Endodermal cell (in vitro differentiated cells): ENCODE data around the gene GCKR. TPM values are rescaled to one million over a fixed set of nuclear protein-coding genes. Genes with fewer than 3 reads are reported as not detected.

Source experiments
- DNase-seq: peaks from one replicate; pipeline ENCODE4 v3.0.0-alpha.2; 2017
- H3K27ac ChIP-seq: 2 replicates; pipeline ENCODE4 v1.5.1; 2013; ENCODE audit warnings: mild to moderate bottlenecking, low read depth, low read length, moderate library complexity
- H3K27me3 ChIP-seq: 2 replicates; pipeline ENCODE4 v1.6.1; 2013; ENCODE audit warnings: mild to moderate bottlenecking, low read length, moderate library complexity; ENCODE audit not compliant: insufficient read depth, control insufficient read depth, poor library complexity, severe bottlenecking
- H3K36me3 ChIP-seq: 2 replicates; pipeline ENCODE4 v1.7.0; 2013; ENCODE audit warnings: mild to moderate bottlenecking, low read length, moderate library complexity; ENCODE audit not compliant: control insufficient read depth, insufficient read depth
- H3K4me1 ChIP-seq: one replicate; pipeline ENCODE4 v1.7.0; 2013; ENCODE audit warnings: low read length; ENCODE audit not compliant: control insufficient read depth, insufficient read depth
- H3K4me3 ChIP-seq: 2 replicates; pipeline ENCODE4 v1.5.1; 2013; ENCODE audit warnings: mild to moderate bottlenecking, low read length, moderate library complexity
- H3K9ac ChIP-seq: 2 replicates; pipeline ENCODE4 v1.6.1; 2013; ENCODE audit warnings: mild to moderate bottlenecking, low read length, moderate library complexity; ENCODE audit not compliant: poor library complexity, severe bottlenecking; ENCODE audit errors: extremely low read depth
- H3K9me3 ChIP-seq: 2 replicates; pipeline ENCODE4 v1.6.1; 2013; ENCODE audit warnings: mild to moderate bottlenecking, low read length, moderate library complexity; ENCODE audit not compliant: control insufficient read depth
- H3K27ac Mint-ChIP-seq: 2 replicates; pipeline ENCODE4 v1.8.0; 2020; ENCODE audit warnings: mixed read lengths
- H3K27me3 Mint-ChIP-seq: 2 replicates; pipeline ENCODE4 v1.8.0; 2021; ENCODE audit warnings: mild to moderate bottlenecking, mixed read lengths; ENCODE audit not compliant: insufficient read depth
- H3K36me3 Mint-ChIP-seq: 2 replicates; pipeline ENCODE4 v1.8.0; 2020; ENCODE audit warnings: low read depth, mixed read lengths
- H3K4me1 Mint-ChIP-seq: 2 replicates; pipeline ENCODE4 v1.8.0; 2020; ENCODE audit warnings: mixed read lengths
- H3K4me3 Mint-ChIP-seq: 2 replicates; pipeline ENCODE4 v1.8.0; 2020; ENCODE audit warnings: mild to moderate bottlenecking, moderate library complexity, mixed read lengths
- H3K9me3 Mint-ChIP-seq: 2 replicates; pipeline ENCODE4 v1.8.0; 2020; ENCODE audit warnings: mild to moderate bottlenecking, mixed read lengths
- WGBS, 2 experiments: methylation state at CpG; one replicate each; pipeline versions ENCODE4 v1.1.5 to v1.1.7; 2013; ENCODE audit warnings: missing lambda C conversion rate in 2 of 2, mixed read lengths in 1 of 2; ENCODE audit not compliant: insufficient coverage in 1 of 2, insufficient read length in 1 of 2; 5-methylcytosine and 5-hydroxymethylcytosine counted together
- total RNA-seq, 2 donors: library from RNA; stranded (reverse); fragmentation: NEBNext Ultra II Directional in 1 of 2; extraction: Animal tissue kit (Norgen Biotek cat#: 25700) in 1 of 2; gene quantifications; 2 replicates in 1 of 2; 3 replicates in 1 of 2; pipeline ENCODE4 v1.2.1, GENCODE V29; 2021
- TF ChIP-seq, protein P1 (sequence below): fragments of 200-600 bp; sonication (generic); conservative IDR thresholded peaks from 2 replicates; pipeline ENCODE4 v1.5.0; 2021; ENCODE audit warnings: antibody characterized with exemption, mild to moderate bottlenecking

Gene GCKR
- total RNA-seq, 2 donors from 2014 or later, result 1.6 to 1.8 TPM

DNA sequence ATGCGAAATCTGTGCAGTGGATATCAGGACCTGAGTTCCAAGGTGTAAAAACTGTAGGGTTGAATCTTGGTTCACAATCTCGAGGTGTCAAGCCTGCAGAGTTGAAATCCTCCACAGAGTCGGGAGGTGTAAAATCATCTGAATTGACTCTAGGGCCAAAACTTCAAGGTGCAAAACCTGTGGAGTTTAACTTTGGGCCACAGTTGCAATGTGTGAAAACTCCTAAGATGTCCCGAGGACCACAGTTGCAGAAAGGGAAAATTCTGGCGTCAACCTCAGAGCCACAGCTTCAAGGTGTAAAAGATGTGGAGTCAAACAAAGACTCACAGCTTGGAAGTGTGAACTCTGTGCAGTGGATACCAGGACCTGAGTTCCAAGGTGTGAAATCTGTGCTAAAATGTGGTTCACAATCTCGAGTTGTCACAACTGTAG, 76.4 kb downstream of the GCKR start:
- no peak overlapping the region for H3K27ac Mint-ChIP-seq
- no peak overlapping the region for H3K27ac ChIP-seq
- H3K4me3 Mint-ChIP-seq, result no peak overlapping the region
- H3K27me3 Mint-ChIP-seq, result peaks cover 85% of the 10 kb centered on the region
- H3K9me3 ChIP-seq, result peaks cover 21% of the 10 kb centered on the region
- no peak for DNase-seq
- H3K36me3 Mint-ChIP-seq, result no peaks in the 10 kb centered on the region
- TF ChIP-seq, protein P1, sequence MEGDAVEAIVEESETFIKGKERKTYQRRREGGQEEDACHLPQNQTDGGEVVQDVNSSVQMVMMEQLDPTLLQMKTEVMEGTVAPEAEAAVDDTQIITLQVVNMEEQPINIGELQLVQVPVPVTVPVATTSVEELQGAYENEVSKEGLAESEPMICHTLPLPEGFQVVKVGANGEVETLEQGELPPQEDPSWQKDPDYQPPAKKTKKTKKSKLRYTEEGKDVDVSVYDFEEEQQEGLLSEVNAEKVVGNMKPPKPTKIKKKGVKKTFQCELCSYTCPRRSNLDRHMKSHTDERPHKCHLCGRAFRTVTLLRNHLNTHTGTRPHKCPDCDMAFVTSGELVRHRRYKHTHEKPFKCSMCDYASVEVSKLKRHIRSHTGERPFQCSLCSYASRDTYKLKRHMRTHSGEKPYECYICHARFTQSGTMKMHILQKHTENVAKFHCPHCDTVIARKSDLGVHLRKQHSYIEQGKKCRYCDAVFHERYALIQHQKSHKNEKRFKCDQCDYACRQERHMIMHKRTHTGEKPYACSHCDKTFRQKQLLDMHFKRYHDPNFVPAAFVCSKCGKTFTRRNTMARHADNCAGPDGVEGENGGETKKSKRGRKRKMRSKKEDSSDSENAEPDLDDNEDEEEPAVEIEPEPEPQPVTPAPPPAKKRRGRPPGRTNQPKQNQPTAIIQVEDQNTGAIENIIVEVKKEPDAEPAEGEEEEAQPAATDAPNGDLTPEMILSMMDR, result no peak
- peaks cover 26% of the 10 kb centered on the region for H3K9me3 Mint-ChIP-seq
- no peaks in the 10 kb centered on the region for H3K4me1 Mint-ChIP-seq
- H3K9ac ChIP-seq, result no peak overlapping the region
- 77 to 82% methylated on average over 6 of the region's 6 CpGs for WGBS, 2 experiments
- no peaks in the 10 kb centered on the region for H3K4me1 ChIP-seq
- H3K36me3 ChIP-seq, result no peaks in the 10 kb centered on the region
- no peak overlapping the region for H3K4me3 ChIP-seq
- H3K27me3 ChIP-seq, result peaks cover 56% of the 10 kb centered on the region

Other genes starting within 250 kb of the GCKR start
- gene SLC30A3, start 233.8 kb upstream of the GCKR start, total RNA-seq, result 1 to 10 TPM; 1.5 to 2.8 TPM
- gene DNAJC5G, start 221.4 kb upstream of the GCKR start, total RNA-seq, result under 1 TPM in 1 of 2 donors, not detected in 1; 0.49 TPM
- 1 to 10 TPM in 1 of 2 donors, under 1 TPM in 1; 0.86 to 2.2 TPM for gene TRIM54, start 214.4 kb upstream of the GCKR start, total RNA-seq
- gene UCN, start 188.4 kb upstream of the GCKR start, total RNA-seq, result under 1 TPM; 0.59 to 0.75 TPM
- 10 to 100 TPM; 46.6 to 59.6 TPM for gene MPV17, start 173.7 kb upstream of the GCKR start, total RNA-seq
- 100 to 1,000 TPM; 105 to 120 TPM for gene GTF3C2, start 140.1 kb upstream of the GCKR start, total RNA-seq
- 10 to 100 TPM; 56.7 to 58.6 TPM for gene EIF2B4, start 126.5 kb upstream of the GCKR start, total RNA-seq
- 10 to 100 TPM; 81.2 to 92.6 TPM for gene SNX17, start 126.2 kb upstream of the GCKR start, total RNA-seq
- 10 to 100 TPM; 30.7 to 32.5 TPM for gene ZNF513, start 116.1 kb upstream of the GCKR start, total RNA-seq
- gene PPM1G, start 87.2 kb upstream of the GCKR start, total RNA-seq, result 100 to 1,000 TPM; 124 to 125 TPM
- gene NRBP1, start 68.2 kb upstream of the GCKR start, total RNA-seq, result 100 to 1,000 TPM; 141 to 153 TPM
- gene KRTCAP3, start 54.5 kb upstream of the GCKR start, total RNA-seq, result 10 to 100 TPM; 27.0 to 29.7 TPM
- 10 to 100 TPM; 30.1 to 31.3 TPM for gene IFT172, start 7.1 kb upstream of the GCKR start, total RNA-seq
- 10 to 100 TPM; 11.6 to 14.6 TPM for gene FNDC4, start 1.6 kb upstream of the GCKR start, total RNA-seq
- gene ZNF512, start 86.2 kb downstream of the GCKR start, total RNA-seq, result 10 to 100 TPM; 29.3 to 36.7 TPM
- gene CCDC121, start 132.2 kb downstream of the GCKR start, total RNA-seq, result 1 to 10 TPM; 4.6 to 5.3 TPM
- gene GPN1, start 132.2 kb downstream of the GCKR start, total RNA-seq, result 10 to 100 TPM; 49.6 to 51.5 TPM
- 10 to 100 TPM; 43.3 to 43.9 TPM for gene SUPT7L, start 166.8 kb downstream of the GCKR start, total RNA-seq
- gene SLC4A1AP, start 167.1 kb downstream of the GCKR start, total RNA-seq, result 10 to 100 TPM; 24.7 to 24.9 TPM